ENCODE results near the gene TMEM150C. TPM values are rescaled to one million over a fixed set of nuclear protein-coding genes. Genes with fewer than 3 reads are reported as not detected.
"Not testable (repeated sequence)": the region's sequence is repeated elsewhere in the genome, so short reads cannot be mapped to it uniquely, and the experiment has no call there.

Gene TMEM150C
- total RNA-seq, 1 experiment from 2014 or later: 2.7 TPM

DNA sequence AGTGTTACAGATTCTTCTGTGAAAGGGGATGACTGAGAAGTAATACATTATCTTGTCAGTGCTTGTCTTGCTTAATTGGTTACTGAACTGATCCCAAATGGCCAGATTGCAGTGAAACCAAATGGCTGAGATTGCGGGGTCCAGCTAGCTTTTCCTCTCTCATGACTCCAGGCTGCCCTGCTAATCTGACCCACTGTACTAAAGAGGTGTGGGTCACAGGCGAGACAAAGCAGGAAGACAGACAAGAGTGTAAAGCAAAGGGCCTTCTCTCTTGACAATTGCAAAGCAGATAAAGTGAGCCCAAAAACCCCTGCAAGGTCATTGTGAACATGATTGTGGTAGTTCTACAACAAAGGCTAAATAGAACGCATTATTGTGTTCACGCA is 2.1 kb downstream of the TMEM150C start:
- Mint-ChIP-seq H3K9me3 (peaks cover 0 to 3% of the 10 kb centered on the region in 2 experiments; a peak in 1 of 5 replicates), H3K36me3 (ENCODE audit: insufficient read depth in 1 of 3, low read depth in 3 of 3) (no peaks in the 10 kb centered on the region; a peak in 1 of 7 replicates), H3K4me3 (no peak overlapping the region), H3K27ac (no peak overlapping the region), H3K27me3 (ENCODE audit: low read depth) (peaks cover 28% of the 10 kb centered on the region), H3K4me1 (peaks cover 34 to 37% of the 10 kb centered on the region in 2 experiments)
- Histone ChIP-seq H3K79me2 (ENCODE audit: insufficient read depth, low read length) (no peaks in the 10 kb centered on the region), H3K4ac (ENCODE audit: low read depth, low read length) (no peak overlapping the region), H4K91ac (ENCODE audit: insufficient read length, low read depth, low read length) (no peak overlapping the region), H3K4me2 (ENCODE audit: insufficient read depth, insufficient read length, low read length) (no peak overlapping the region), H3T11ph (ENCODE audit: low read length) (no peak overlapping the region), H4K8ac (replicated peaks; ENCODE audit: insufficient read length, low read depth, low read length) (no peak overlapping the region), H3K27ac (ENCODE audit: insufficient read length, low read depth, low read length) (no peak overlapping the region), H3K23ac (ENCODE audit: insufficient read length, low read depth, low read length) (no peak overlapping the region), H2BK15ac (ENCODE audit: low read depth, low read length) (no peak overlapping the region), H3K9me3 (ENCODE audit: control insufficient read depth, low read depth, low read length) (no peaks in the 10 kb centered on the region), H3K18ac (ENCODE audit: insufficient read length, low read depth, low read length) (no peak overlapping the region), H3K23me2 (ENCODE audit: insufficient read length, low read depth, low read length, poor library complexity, severe bottlenecking) (no peaks in the 10 kb centered on the region), H3K9ac (ENCODE audit: extremely low read depth, insufficient read length, low read length) (no peak overlapping the region), H2BK20ac (ENCODE audit: low read depth, low read length, poor library complexity, severe bottlenecking) (no peak overlapping the region), H3K79me1 (ENCODE audit: insufficient read depth, low read depth, low read length, poor library complexity, severe bottlenecking) (no peaks in the 10 kb centered on the region), H2BK12ac (ENCODE audit: insufficient read length, low read depth, low read length) (no peak overlapping the region), H2BK5ac (ENCODE audit: insufficient read length, low read length) (no peak overlapping the region), H2BK120ac (ENCODE audit: low read depth, low read length, poor library complexity, severe bottlenecking) (no peak overlapping the region), H3K27me3 (ENCODE audit: insufficient read depth, low read length) (peaks cover 2% of the 10 kb centered on the region; the same call in 1 of the 2 replicates), H2AK5ac (ENCODE audit: insufficient read length, low read length) (no peak overlapping the region), H3K4me1 (ENCODE audit: insufficient read depth, low read length) (peaks cover 3% of the 10 kb centered on the region; the same call in 1 of the 2 replicates), H2AFZ (ENCODE audit: low read length) (no peak overlapping the region), H3K14ac (ENCODE audit: insufficient read depth, low read length) (no peak overlapping the region), H4K20me1 (ENCODE audit: control insufficient read depth, insufficient read depth, insufficient read length) (no peaks in the 10 kb centered on the region), H4K5ac (ENCODE audit: insufficient read length, low read depth, low read length) (no peak overlapping the region), H3K56ac (ENCODE audit: insufficient read length, low read depth, low read length) (no peak overlapping the region)
- DNase-seq: no peak
- WGBS (ENCODE audit: extremely low coverage, insufficient read length, low lambda C conversion rate): no CpG with 5 or more reads among the region's 4 CpGs
- TF ChIP-seq, protein P1, sequence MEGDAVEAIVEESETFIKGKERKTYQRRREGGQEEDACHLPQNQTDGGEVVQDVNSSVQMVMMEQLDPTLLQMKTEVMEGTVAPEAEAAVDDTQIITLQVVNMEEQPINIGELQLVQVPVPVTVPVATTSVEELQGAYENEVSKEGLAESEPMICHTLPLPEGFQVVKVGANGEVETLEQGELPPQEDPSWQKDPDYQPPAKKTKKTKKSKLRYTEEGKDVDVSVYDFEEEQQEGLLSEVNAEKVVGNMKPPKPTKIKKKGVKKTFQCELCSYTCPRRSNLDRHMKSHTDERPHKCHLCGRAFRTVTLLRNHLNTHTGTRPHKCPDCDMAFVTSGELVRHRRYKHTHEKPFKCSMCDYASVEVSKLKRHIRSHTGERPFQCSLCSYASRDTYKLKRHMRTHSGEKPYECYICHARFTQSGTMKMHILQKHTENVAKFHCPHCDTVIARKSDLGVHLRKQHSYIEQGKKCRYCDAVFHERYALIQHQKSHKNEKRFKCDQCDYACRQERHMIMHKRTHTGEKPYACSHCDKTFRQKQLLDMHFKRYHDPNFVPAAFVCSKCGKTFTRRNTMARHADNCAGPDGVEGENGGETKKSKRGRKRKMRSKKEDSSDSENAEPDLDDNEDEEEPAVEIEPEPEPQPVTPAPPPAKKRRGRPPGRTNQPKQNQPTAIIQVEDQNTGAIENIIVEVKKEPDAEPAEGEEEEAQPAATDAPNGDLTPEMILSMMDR (conservative IDR thresholded peaks at IDR 0.05): no peak

DNA sequence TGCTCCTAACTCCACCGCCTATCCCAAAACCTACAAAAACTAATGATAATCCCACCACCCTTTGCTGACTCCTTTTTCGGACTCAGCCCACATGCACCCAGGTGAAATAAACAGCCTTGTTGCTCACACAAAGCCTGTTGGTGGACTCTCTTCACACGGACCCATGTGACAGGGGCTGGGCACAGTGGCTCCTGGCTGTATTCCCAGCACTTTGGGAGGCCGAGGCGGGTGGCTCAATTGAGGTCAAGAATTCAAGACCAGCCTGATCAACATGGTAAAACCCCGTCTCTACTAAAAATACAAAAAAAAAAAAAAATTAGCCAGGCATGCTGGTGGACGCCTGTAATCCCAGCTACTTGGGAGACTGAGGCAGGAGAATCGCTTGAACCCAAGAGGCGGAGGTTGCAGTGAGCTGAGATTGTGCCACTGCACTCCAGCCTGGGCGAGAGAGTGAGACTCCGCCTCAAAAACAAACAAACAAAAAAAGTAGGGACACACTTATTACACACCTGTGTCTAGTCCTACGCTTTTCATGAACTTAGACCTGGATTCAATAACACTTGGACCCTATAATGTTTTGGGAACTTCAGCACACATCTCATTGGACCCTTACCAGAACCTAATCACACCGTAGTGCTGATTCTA is 2.6 kb downstream of the TMEM150C start:
- not testable (repeated sequence) for H3T11ph ChIP-seq (ENCODE audit: low read length); H3K23ac ChIP-seq (ENCODE audit: insufficient read length, low read depth, low read length); H2BK15ac ChIP-seq (ENCODE audit: low read depth, low read length); H3K4me1 ChIP-seq (ENCODE audit: insufficient read depth, low read length); H3K79me1 ChIP-seq (ENCODE audit: insufficient read depth, low read depth, low read length, poor library complexity, severe bottlenecking); H2BK5ac ChIP-seq (ENCODE audit: insufficient read length, low read length); H2BK20ac ChIP-seq (ENCODE audit: low read depth, low read length, poor library complexity, severe bottlenecking); H2BK120ac ChIP-seq (ENCODE audit: low read depth, low read length, poor library complexity, severe bottlenecking); H2AK5ac ChIP-seq (ENCODE audit: insufficient read length, low read length); H3K4ac ChIP-seq (ENCODE audit: low read depth, low read length); H4K20me1 ChIP-seq (ENCODE audit: control insufficient read depth, insufficient read depth, insufficient read length); H3K14ac ChIP-seq (ENCODE audit: insufficient read depth, low read length); H2BK12ac ChIP-seq (ENCODE audit: insufficient read length, low read depth, low read length); H4K8ac ChIP-seq (replicated peaks; ENCODE audit: insufficient read length, low read depth, low read length); H4K5ac ChIP-seq (ENCODE audit: insufficient read length, low read depth, low read length); H3K4me3 Mint-ChIP-seq; H3K27ac Mint-ChIP-seq; H3K79me2 ChIP-seq (ENCODE audit: insufficient read depth, low read length); H3K18ac ChIP-seq (ENCODE audit: insufficient read length, low read depth, low read length); H3K27me3 ChIP-seq (ENCODE audit: insufficient read depth, low read length); H3K36me3 Mint-ChIP-seq (ENCODE audit: insufficient read depth in 1 of 3, low read depth in 3 of 3); H3K23me2 ChIP-seq (ENCODE audit: insufficient read length, low read depth, low read length, poor library complexity, severe bottlenecking); H3K4me2 ChIP-seq (ENCODE audit: insufficient read depth, insufficient read length, low read length); DNase-seq; H4K91ac ChIP-seq (ENCODE audit: insufficient read length, low read depth, low read length); H3K9me3 ChIP-seq (ENCODE audit: control insufficient read depth, low read depth, low read length); H3K9me3 Mint-ChIP-seq; H3K9ac ChIP-seq (ENCODE audit: extremely low read depth, insufficient read length, low read length); H3K27ac ChIP-seq (ENCODE audit: insufficient read length, low read depth, low read length); H3K56ac ChIP-seq (ENCODE audit: insufficient read length, low read depth, low read length); H2AFZ ChIP-seq (ENCODE audit: low read length)
- H3K27me3 Mint-ChIP-seq (ENCODE audit: low read depth): peaks cover 28% of the 10 kb centered on the region
- WGBS (ENCODE audit: extremely low coverage, insufficient read length, low lambda C conversion rate): 100% methylated on average over 2 of the region's 13 CpGs
- peaks cover 34 to 35% of the 10 kb centered on the region in 2 experiments for H3K4me1 Mint-ChIP-seq
